T-helper 17 cell (primary cell): ENCODE results near the gene SYNJ2. TPM values are rescaled to one million over a fixed set of nuclear protein-coding genes. Genes with fewer than 3 reads are reported as not detected.
A peak's percentile ranks its signal among the peaks of the same experiment; 100 is the strongest.

Experiments
- ATAC-seq: fragments of 150-1000 bp; cut with Tn5 transposase; 2 replicates; pipeline ENCODE4 v1.10.0; 2021; ENCODE audit warnings: mild to moderate bottlenecking, moderate library complexity
- DNase-seq, 3 donors: peaks; one replicate each; pipeline versions ENCODE4 v3.0.0 to v3.0.0-alpha.2; 2020 to 2021
- H3K9me3 ChIP-seq: one replicate; pipeline ENCODE4 v1.7.0; 2013; ENCODE audit warnings: low read length, mild to moderate bottlenecking; ENCODE audit not compliant: control insufficient read depth, poor library complexity, severe bottlenecking
- H3K27ac Mint-ChIP-seq: one replicate; pipeline ENCODE4 v1.8.0; 2022; ENCODE audit warnings: mild to moderate bottlenecking, moderate library complexity, mixed read lengths
- H3K27me3 Mint-ChIP-seq: one replicate; pipeline ENCODE4 v1.8.0; 2022; ENCODE audit warnings: mixed read lengths
- H3K36me3 Mint-ChIP-seq: one replicate; pipeline ENCODE4 v1.8.0; 2022; ENCODE audit warnings: low read depth, mixed read lengths
- H3K4me1 Mint-ChIP-seq: one replicate; pipeline ENCODE4 v1.8.0; 2022; ENCODE audit warnings: mild to moderate bottlenecking, mixed read lengths
- H3K4me3 Mint-ChIP-seq: one replicate; pipeline ENCODE4 v1.8.0; 2022; ENCODE audit warnings: mild to moderate bottlenecking, moderate library complexity, mixed read lengths
- total RNA-seq, 4 donors: library from RNA in 2 of 4; stranded (reverse) in 2 of 4; gene quantifications; one replicate each; pipeline ENCODE4 v1.2.3 and lab custom pipeline; 2022 to 2026

SYNJ2 gene
- total RNA-seq, 2 donors from 2014 or later = 43.6 to 45.0 TPM

DNA sequence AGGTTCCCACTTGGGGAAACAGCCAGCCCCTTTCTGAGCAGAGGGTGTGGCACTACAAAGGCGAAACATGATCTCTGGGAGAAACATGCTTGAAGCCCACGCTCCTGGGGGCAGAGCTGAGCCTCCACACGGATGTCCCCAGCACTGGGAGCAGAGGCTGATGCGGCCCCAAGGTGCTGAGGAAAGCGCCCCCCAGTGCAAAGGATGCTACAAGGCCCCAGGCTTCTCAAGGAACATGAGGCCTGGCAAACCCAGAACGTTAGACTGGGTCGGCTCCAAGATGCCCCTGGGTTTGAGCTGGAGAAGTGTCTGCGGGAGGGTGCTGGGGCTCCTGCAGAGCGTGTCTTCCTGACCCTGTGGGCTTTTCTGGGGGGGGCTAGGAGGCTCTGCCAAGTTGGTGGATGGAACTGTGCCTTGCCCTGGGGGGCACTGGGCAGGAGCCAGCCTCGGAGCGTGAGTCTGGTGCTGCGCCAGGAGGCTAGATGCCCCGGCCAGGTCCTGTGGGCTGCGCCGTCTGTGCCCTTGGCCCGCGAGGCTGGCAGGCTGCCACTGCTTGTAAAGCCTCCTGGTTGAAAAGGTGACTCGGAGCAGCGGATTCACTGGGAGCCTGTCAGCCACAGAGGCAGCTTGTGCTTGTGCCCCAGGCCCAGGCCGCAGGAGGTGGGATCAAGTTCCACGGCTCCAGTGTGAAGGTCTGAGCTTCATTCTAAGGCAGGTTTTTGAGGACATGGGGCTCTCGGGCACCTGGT is 8.1 kb downstream of the SYNJ2 start:
- Mint-ChIP-seq H3K27me3 (no peaks in the 10 kb centered on the region), H3K4me3 (peak overlapping the region; percentile 81), H3K4me1 (peaks cover 40% of the 10 kb centered on the region), H3K36me3 (no peaks in the 10 kb centered on the region), H3K27ac (peak overlapping the region; percentile 60)
- no peaks in the 10 kb centered on the region for H3K9me3 ChIP-seq
- DNase-seq = no peak
- ATAC-seq = no peak

DNA sequence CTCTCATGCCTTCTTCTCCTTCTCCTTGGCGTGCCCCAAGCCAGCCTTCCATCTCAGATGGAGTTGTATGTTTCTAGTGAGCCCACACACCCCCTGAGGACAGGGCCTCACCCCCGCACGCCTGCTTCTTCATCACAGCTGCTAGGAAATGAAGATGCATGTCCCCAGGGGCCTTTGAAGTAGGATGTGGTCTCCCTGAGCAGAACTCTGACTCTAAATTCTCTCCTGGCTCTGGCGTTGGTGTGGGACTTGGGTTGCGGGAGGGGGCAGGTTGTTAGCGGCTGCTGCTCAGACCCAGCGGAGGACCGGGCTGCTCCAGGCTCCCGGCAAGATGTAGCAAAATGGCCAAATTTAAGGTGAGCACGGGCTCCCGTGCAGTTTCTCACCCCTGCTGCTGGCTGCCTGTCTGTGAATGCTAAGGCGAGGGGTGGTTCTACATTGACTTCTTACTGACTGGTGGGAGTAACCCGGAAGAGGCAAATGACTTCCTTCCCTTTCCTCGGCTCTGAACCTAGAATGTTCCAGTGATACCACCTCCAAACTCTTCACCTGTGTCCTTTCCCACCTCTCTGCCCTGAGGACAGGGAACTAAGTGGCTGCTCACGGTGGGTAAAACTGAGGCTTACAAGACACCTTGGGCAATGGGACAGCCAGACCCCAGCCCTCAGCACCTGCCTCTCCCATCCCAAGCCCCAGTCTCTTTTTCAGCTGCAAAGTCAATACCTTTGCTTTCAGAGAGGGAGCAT is 8.8 kb downstream of the SYNJ2 start:
- H3K9me3 ChIP-seq = no peaks in the 10 kb centered on the region
- peaks cover 35% of the 10 kb centered on the region for H3K4me1 Mint-ChIP-seq
- no peaks in the 10 kb centered on the region for H3K27me3 Mint-ChIP-seq
- peak; percentile 73 for ATAC-seq
- H3K27ac Mint-ChIP-seq = peak overlapping the region; percentile 60
- H3K36me3 Mint-ChIP-seq = no peaks in the 10 kb centered on the region
- DNase-seq = no peak
- peak overlapping the region; percentile 81 for H3K4me3 Mint-ChIP-seq

DNA sequence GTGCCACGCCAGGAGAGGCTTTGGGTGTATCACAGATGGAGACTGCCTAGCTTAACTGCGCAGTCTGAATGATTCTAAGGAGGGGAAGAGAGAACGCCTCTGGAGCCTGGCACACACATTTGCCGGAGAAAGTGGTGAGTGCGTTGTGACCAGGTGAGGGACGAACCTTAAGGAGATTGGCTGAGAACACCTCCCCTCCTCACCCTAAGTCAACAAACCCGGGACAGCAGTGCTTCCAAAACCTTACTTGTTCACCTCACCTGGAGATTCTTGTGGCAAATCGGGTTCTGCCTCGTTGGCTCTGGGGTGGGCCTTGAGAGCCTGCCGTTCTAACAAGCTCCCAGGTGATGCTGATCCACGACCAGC is 9.4 kb downstream of the SYNJ2 start:
- Mint-ChIP-seq H3K4me3 (no peak overlapping the region), H3K4me1 (peaks cover 35% of the 10 kb centered on the region), H3K36me3 (no peaks in the 10 kb centered on the region), H3K27me3 (no peaks in the 10 kb centered on the region), H3K27ac (peak overlapping the region; percentile 60)
- H3K9me3 ChIP-seq = no peaks in the 10 kb centered on the region
- no peak for DNase-seq
- ATAC-seq = no peak

DNA sequence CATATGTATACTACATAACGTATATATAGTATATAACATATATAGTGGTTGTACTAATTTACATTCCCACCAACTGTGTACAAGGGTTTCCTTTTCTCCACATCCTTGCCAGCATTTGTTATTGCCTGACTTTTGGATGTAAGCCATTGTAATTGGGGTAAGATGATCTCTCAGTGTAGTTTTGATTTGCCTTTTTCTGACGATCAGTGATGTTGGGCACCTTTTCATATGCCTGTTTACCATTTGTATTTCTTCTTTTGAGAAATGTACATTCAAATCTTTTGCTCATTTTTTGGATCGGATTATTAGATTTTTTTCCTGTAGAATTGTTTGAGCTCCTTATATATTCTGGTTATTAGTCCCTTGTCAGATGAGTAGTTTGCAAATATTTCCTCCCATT is 11.4 kb downstream of the SYNJ2 start:
- H3K36me3 Mint-ChIP-seq = peaks cover 3% of the 10 kb centered on the region

GRCh38 chr6:157994125-157994795 is 12.6 kb downstream of the SYNJ2 start:
- H3K36me3 Mint-ChIP-seq = peaks cover 3% of the 10 kb centered on the region
- H3K27ac Mint-ChIP-seq = no peak overlapping the region
- H3K4me3 Mint-ChIP-seq = no peak overlapping the region
- ATAC-seq (no peak), DNase-seq (no peak)
- no peaks in the 10 kb centered on the region for H3K9me3 ChIP-seq
- peaks cover 55% of the 10 kb centered on the region for H3K4me1 Mint-ChIP-seq
- H3K27me3 Mint-ChIP-seq = no peaks in the 10 kb centered on the region

More for the DNA sequence above, 11.4 kb downstream of the SYNJ2 start:
- DNase-seq (no peak), ATAC-seq (no peak)
- H3K27ac Mint-ChIP-seq = no peak overlapping the region
- no peak overlapping the region for H3K4me3 Mint-ChIP-seq
- H3K4me1 Mint-ChIP-seq = peaks cover 48% of the 10 kb centered on the region
- no peaks in the 10 kb centered on the region for H3K9me3 ChIP-seq
- no peaks in the 10 kb centered on the region for H3K27me3 Mint-ChIP-seq

DNA sequence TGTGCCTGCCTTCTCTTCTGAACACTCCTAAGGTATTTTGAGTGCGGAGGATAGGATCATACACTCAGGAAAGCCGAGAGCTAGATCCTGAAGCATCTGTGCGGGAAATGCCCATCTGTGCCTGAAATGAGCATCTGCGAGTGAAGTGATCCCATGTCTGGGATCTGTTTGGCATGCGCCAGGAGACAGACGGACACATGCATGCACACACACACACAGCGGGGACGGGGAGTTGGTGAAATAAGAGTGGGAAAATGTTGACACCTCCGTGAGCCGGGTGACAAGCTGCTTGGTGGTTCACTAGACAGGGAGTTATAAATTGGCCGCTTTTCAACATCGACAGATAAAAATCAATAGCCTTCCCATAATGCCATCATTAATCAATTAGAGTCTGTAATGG is 13.8 kb downstream of the SYNJ2 start:
- H3K9me3 ChIP-seq = no peaks in the 10 kb centered on the region
- ATAC-seq (no peak), DNase-seq (no peak)
- H3K36me3 Mint-ChIP-seq = peaks cover 3% of the 10 kb centered on the region
- H3K27ac Mint-ChIP-seq = no peak overlapping the region
- no peak overlapping the region for H3K4me3 Mint-ChIP-seq
- peaks cover 56% of the 10 kb centered on the region for H3K4me1 Mint-ChIP-seq
- H3K27me3 Mint-ChIP-seq = no peaks in the 10 kb centered on the region

- DNase-seq (no peak), ATAC-seq (no peak)
- Mint-ChIP-seq H3K36me3 (peaks cover 6% of the 10 kb centered on the region), H3K27ac (peak overlapping the region; percentile 80), H3K4me1 (peaks cover 51% of the 10 kb centered on the region), H3K4me3 (no peak overlapping the region), H3K27me3 (no peaks in the 10 kb centered on the region)
- H3K9me3 ChIP-seq = no peaks in the 10 kb centered on the region
These were observed 14.6 kb downstream of the SYNJ2 start for GRCh38 chr6:157996201-157996712.

DNA sequence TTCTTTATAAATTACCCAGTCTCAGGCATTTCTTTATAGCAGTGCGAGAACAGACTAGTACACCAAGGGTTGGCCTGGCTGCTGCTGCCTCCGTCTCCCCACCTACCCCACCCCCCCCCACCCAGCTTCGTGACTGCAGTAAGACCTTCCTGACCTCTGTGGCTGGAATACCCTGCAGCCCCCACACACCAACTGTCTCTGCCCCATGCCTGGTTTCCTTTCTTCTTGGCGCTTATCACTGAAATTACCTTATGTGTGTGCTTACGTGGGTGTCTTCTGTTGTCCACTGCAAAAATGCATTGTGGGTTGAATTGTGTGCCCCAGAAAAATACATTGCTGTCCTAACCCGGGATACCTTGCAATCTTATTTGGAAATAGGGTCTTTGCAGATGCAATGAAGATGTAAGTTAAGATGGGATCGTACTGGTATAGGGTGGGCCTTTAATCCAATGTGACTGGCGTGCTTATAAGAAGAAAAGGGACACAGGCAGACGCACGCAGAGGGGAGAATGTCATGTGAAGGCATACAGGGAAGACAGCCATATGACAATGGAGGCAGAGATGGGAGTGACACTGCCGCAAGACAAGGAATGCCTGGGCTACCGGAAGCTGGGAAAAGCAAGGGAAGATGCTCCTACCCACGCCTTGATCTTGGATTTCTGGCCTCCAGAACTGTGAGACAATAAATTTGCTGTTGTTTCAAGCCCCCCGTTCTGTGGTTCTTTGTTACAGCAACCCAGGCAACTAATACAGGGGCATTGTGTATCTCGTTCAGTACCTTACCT is 15.4 kb downstream of the SYNJ2 start:
- H3K4me1 Mint-ChIP-seq = peaks cover 52% of the 10 kb centered on the region
- no peak for DNase-seq
- no peak overlapping the region for H3K4me3 Mint-ChIP-seq
- H3K27ac Mint-ChIP-seq = peak overlapping the region; percentile 80
- peaks cover 10% of the 10 kb centered on the region for H3K36me3 Mint-ChIP-seq
- H3K9me3 ChIP-seq = no peaks in the 10 kb centered on the region
- no peak for ATAC-seq
- no peaks in the 10 kb centered on the region for H3K27me3 Mint-ChIP-seq

DNA sequence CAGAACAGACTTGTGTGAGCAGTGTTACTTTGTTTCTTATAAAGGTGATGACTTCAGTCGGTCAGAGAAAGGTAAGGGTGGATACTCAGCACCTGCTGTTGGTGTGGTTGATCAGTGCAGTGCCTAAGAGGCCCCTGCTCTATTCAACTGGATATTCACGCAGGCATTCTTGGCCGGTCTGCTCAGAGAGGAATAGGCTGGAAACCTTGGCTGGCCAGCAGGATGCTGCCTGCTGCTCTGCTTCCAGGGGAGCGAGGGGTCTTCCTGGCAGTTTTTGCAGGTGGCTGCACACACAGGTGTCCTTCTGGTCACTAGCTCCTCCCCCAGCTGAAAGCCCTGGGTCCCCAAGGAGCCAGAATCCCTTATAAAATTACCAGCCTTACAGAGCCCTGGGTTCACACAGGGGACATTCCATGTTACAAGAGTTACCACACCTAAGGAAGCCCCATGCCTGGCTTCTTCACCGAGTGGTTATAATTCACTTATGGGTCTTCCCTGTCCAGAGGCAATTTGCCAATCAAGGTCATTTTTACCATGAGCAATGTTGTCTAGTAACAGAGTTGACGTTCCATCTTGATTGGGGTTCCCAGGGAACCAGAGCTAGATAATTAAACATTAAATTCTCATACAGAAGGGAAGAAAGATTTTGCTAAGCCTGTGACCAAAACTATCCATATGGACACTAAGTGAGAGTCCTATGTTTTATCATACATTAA is 16.4 kb downstream of the SYNJ2 start:
- DNase-seq (no peak), ATAC-seq (no peak)
- no peak overlapping the region for H3K4me3 Mint-ChIP-seq
- H3K4me1 Mint-ChIP-seq = peaks cover 56% of the 10 kb centered on the region
- no peaks in the 10 kb centered on the region for H3K9me3 ChIP-seq
- peak overlapping the region; percentile 66 for H3K27ac Mint-ChIP-seq
- H3K36me3 Mint-ChIP-seq = peaks cover 10% of the 10 kb centered on the region
- H3K27me3 Mint-ChIP-seq = no peaks in the 10 kb centered on the region

- ATAC-seq (no peak), DNase-seq (no peak)
- peak overlapping the region; percentile 66 for H3K27ac Mint-ChIP-seq
- no peaks in the 10 kb centered on the region for H3K9me3 ChIP-seq
- peaks cover 10% of the 10 kb centered on the region for H3K36me3 Mint-ChIP-seq
- H3K27me3 Mint-ChIP-seq = no peaks in the 10 kb centered on the region
- no peak overlapping the region for H3K4me3 Mint-ChIP-seq
- H3K4me1 Mint-ChIP-seq = peaks cover 56% of the 10 kb centered on the region
These were observed 17.1 kb downstream of the SYNJ2 start for GRCh38 chr6:157998707-157999167.

GRCh38 chr6:157999168-158000051 is 17.7 kb downstream of the SYNJ2 start:
- DNase-seq (no peak), ATAC-seq (no peak)
- peaks cover 58% of the 10 kb centered on the region for H3K4me1 Mint-ChIP-seq
- H3K4me3 Mint-ChIP-seq = no peak overlapping the region
- H3K27ac Mint-ChIP-seq = peak overlapping the region; percentile 66
- peaks cover 10% of the 10 kb centered on the region for H3K36me3 Mint-ChIP-seq
- no peaks in the 10 kb centered on the region for H3K27me3 Mint-ChIP-seq
- no peaks in the 10 kb centered on the region for H3K9me3 ChIP-seq
